GM21786 (cell line): Measurements from ENCODE around the gene ALPI.

Source experiments
- ATAC-seq: cut with Tn5 transposase; IDR thresholded peaks from one replicate; pipeline ENCODE4 v1.9.1; 2021; ENCODE audit not compliant: unreplicated experiment

ALPI gene

DNA sequence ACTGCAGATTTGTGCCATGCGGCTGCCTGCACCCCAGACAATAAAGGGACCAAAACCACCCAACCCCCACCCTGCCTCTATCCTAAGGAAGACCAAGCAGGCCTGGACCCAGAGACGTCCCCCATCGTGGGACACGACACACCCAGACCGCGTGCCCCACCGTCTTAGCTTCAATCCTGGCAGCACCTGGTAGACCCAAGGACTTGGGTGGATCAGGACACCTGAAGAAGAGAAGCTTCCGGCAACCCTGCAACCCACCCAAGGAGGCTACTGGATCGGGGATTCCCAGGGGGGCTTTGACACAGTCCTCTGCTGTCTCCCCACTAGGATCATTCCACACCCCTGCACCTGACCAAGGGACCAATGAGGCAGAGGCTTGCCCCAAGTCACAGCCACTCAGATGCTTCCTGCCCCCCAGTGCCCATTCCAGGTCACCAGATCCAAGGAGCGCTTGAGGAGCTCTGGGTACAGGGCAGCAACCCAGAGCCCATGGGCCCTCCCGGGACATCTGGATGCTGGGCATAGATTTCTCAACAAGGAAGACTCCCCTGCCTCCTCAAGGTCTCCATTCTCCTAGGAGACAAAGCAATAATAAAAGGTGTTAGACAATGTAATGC lies 3.6 kb downstream of the ALPI start:
- ATAC-seq, result no peak

DNA sequence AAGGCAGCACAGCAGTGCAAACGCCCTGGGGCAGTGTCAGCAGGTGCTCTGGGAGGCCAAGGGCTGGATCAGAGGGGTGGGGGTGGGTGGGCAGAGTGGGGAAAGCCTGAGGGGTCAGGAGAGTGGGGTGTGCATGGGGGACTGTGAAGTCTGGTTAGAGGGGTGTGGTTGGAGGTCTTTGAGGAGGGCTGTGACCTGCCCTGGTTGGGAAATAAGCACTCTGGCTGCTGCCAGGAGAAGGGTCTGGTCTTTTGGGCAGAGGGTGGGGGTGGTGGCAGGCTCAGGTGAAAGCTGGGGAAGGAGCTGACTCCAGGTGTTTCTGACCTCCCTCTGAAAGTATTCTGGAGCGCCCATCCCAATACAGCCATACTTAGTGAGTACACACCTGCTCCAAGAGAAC lies 4.2 kb downstream of the ALPI start:
- no peak for ATAC-seq

DNA sequence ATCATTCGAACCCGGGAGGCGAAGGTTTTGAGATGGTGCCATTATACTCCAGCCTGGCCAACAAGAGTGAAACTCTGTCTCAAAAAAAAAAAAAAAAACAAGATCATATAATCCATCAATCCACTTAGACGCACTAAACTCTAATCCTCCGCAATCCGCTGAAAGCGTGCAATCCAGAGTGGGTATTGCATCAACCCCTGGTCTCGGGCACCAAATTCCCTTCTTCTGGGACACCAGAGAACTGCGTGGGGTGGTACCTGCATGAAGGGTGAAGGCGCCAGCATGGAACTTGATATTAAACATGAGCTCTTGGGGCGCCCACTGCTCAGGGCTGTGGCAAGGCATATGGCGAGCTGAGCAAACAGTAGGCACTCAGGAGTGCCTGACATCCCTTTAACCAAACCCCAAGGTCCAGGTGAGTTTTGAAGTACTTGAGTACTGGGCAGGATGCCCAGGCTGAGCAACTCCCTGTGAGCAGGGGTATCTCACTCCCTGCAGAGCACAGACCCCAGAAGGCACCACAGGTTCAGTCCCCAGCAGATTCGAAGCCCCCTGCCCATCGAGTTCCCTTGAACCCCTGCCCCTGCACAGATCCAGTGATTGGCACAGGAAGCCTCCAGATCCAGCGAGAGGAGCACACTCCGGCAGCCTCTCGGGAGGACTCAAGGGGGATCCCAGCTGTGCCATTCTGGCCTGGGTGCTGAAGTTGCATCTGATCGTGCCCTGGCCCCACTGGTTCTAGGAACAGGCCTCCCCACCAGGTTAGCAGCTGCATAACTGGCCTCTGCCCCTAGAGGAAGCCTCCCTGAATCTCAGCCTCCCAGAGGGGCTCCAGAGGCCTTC lies 8.0 kb downstream of the ALPI start:
- no peak for ATAC-seq

DNA sequence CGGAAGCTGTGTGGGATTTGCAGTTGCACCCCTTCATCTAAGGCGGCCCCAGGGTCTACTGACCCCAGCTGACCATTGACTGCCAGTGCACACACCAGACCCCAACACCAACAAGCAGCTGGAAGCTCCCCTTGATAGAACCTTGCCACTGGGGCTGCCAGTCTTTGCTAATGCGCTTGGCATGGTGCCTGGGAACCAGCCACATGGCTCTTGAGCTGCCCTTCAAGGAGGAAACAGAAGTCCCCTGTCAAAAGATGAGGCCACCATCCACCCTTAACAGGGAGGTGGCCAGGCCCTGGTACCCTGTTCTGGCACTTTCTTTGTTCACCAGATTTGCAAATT lies 8.6 kb downstream of the ALPI start:
- no peak for ATAC-seq

DNA sequence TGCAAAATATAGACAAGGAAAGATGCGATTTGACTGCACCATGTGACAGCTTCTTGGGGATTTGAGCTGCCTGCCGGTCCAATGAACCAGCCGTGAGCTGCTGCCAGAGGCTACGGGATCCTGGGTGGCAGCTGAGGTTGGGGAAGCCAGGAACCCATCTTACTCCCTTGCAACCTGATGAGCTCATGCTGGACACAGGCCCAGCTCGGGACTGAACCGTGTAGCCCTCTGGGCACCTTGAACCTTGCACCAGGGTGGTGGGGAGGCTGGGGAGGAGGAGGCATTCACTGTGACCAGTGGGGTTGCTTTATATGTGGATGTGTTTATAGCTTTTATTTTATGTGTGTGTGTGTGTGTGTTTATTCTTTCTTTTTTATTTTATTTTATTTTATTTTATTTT lies 9.1 kb downstream of the ALPI start:
- ATAC-seq, result no peak

DNA sequence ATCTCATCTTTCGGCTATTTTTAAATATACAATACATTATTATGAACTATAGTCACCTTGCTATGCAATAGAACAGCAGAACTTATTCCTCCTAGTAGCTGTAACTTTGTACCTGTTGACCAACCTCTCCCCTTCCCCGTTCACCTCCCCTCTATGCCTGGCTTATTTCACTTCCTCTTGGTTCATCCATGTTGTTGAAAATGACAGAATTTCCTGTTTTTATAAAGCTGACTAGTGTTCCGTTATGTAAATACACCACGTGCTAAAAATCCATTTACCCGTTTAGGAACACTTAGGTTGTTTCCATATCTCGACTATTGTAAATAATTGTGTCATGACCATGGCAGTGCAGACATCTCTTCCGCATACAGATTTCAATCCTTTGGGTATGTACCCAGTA lies 10.3 kb downstream of the ALPI start:
- ATAC-seq, result no peak

DNA sequence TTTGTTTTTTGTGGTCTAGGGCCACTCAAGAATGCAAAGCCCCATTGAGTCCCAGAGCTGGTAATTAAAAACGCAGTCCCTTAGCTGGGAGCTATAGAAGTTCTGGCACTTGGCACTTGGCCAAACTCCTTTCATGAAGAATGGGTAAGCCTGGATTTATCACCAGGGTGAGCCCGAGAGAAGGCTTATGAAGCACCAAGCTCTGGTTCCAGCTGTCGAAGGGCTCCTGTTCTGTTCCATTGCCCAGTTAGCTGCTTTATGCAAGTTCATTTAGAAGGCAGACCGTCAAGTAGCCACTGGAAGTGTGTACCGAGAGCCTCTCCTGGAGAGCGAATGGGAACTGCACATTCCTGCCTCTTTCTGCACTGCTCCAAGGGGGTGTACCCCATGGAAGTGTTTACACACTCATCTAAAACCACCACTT lies 17.5 kb downstream of the ALPI start:
- ATAC-seq, result no peak

DNA sequence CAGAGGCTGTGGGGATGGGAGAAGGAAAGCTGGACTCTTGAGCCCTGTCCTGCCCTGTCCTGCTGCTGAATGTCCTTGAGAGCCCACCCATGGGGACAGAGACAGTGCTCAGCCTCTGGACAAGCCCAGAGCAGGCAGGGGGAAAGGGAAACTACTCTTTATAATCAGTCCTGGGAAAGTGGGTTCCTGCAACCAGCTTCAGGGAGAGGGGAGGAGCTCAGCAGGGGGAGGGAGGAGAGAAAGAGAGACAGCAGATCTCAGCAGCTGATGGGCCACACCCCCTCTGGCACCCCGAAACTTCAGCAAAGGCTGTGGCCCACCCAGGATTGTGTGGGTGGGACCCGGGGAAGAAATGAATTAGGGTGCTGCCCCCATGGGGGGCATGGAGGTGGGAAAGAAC lies 20.1 kb downstream of the ALPI start:
- ATAC-seq, result no peak

DNA sequence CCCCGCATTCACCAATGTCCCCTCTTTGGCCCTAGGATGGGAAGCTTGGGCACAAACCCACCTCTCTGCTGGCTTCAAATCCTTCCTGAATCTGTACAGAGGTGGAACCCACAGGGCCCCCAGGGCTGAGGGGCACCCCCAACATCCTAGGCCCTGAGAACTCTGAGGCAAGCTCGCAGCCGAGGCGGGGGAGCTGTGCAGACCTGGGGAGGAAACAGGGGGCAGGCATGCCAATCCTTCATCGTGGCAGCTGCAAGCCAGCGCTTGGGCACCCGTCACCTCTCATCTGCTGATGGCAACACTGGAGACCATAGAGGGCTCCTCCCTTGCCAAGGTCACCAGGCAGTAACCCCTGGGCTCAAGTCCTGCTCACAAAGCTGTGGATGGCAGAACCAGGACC lies 20.8 kb downstream of the ALPI start:
- ATAC-seq, result no peak

DNA sequence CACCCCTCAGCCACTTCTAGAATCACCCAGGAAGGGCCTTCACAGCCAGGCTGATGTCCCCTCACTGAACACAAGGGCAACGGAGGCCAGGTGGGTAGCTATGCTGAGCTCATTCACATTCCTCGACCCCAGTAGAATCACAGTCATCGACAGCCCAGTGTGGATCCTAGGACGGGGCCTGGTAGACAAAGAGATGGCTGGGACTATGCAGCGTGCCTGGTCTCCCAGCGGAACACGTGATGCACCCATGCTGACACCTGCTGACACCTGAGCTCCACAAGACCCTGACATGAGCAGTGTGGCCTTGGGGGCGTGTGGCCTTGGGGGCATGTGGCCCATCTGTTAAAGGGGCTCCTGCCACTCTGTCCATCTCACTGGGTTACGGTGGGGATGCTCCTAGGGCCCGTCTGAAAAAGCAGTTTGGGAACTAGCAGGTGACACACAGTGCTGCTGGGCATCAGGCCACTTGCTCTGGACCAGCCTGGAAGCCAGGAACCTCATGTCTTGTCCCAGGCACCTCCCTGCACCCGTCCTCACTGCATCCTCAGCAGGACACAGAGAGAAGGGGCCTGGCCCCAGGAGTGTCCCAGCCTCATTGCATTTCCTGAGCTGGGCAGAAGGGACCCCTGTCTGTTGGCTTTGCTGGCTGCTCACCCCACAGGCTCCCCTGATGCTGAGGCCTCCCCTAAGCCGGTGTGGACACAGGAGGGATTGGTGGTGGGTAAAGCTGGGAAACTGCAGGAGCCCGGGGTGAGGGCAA lies 22.0 kb downstream of the ALPI start:
- ATAC-seq, result no peak

DNA sequence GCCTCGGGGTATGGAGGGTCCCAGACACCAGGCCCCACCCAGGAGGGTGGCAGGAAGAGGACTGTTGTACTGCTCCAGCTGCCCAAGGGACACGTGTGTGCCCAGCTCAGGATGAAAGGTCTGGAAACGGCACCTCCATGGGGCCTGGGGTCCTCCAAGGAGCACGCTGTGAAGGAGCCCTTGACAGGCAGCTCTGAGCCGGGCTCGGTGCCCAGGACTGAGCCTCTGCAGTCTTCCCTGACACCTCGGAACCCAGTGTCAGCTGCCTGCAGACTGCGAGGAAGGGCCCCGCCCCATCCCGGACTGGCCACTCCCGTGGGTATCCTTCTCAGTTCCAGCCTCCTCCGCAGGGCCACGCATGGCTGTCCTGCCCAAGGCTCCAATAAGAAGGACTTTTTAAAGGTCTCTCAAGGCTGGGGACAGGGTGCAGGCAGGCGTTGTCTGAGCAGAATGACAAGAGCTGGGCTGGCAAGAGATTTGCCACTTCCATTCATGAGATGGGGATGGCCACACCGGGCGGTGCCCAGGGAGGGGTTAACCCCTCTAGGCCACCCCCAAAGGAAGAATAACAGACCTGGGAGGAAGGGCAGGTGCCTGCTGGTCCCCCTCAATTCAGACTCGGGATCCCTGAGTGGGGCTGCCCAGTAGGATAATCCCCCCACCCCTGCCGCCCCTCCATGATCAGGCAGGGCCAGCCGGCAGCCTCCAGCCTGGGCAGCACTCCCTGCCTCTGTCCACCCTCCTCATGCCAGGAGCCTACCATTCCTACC lies 22.8 kb downstream of the ALPI start:
- ATAC-seq, result no peak

DNA sequence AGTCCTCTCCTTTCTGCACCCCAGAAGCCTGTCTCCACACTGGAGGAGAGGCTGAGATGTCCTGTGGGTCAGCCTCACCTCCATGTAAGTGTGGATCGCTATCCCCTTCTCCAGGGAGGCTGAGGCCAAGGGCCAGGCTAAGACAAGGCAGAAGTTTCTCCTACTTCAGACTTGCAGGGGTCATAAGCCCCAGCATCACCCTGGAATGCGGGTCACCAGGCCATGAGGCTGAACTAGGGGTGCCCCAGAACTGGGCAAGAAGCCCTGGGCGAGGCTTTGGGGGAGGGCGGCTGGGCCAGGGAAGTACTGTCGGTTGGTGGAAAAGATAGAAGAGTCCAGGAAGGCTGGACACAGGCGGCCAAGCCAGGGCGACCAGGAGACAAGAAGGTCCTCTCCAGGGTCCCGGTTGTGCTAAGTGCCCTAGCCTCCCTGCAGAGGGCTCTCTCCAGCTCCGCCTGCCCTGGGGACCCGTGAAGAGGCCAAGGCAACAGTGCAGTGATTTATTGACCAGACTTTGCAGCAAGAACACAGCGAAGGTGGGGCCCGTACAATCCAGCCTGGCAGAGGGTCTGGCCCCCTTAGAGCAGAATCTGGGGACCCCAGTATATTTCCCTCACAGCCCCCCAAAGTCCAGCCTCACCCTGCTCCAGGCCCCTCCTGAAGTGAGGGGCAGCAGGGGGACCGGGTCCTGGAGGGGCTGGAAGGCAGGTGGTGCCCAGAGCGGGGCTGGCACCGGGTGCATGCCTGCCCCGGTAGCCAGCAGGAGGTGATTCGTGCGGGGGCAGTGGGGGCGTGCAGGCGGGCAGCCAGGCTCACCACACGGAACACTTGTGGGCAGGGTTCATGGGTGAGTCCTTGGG lies 23.6 kb downstream of the ALPI start:
- ATAC-seq, result no peak

DNA sequence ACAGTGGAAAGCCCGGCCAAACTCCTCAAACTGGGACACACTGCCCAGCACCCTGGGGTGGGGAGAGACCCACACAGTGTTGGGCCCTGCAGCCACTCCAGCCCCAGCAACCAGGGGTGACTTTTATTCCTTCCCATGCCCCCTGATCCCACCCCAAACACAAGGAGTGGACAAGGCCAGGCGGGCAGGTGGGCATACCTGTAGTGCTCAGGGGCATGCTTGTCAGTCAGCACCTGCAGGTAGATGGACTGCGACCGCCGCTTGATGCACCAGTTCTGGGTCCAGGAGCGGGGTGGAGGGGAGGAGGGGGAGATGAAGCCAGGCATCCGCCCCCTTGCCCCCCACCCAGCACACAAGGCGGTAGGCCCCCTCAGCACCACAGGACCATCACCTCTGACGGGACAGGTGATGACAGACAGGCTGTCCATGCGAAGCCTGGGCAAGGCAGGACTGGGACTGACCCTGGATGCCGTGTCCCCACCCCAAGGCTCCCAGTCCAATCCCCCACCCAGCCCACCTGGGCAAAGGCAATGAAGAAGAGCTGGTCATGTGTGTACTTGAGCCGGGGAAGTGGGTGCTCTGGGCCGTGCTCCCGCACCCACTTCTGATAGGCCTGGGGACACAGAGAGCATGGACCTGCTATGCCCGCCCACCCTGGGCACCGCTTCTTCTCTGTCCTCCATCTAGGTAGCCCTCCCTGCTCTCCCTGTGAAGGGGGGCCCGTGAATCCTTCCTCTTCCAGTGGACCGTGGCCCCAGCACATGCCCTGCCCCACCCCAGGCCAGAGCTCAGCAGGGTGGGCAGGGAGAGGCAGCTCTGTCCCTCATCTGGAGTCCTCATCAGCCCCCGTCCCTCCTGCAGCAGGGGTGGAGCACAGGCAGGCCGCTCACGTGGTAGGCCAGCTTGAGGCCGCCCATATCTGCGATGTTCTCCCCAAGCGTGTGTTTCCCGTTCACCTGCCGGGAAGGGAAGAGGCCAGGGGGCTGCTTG lies 24.5 kb downstream of the ALPI start:
- no peak for ATAC-seq

DNA sequence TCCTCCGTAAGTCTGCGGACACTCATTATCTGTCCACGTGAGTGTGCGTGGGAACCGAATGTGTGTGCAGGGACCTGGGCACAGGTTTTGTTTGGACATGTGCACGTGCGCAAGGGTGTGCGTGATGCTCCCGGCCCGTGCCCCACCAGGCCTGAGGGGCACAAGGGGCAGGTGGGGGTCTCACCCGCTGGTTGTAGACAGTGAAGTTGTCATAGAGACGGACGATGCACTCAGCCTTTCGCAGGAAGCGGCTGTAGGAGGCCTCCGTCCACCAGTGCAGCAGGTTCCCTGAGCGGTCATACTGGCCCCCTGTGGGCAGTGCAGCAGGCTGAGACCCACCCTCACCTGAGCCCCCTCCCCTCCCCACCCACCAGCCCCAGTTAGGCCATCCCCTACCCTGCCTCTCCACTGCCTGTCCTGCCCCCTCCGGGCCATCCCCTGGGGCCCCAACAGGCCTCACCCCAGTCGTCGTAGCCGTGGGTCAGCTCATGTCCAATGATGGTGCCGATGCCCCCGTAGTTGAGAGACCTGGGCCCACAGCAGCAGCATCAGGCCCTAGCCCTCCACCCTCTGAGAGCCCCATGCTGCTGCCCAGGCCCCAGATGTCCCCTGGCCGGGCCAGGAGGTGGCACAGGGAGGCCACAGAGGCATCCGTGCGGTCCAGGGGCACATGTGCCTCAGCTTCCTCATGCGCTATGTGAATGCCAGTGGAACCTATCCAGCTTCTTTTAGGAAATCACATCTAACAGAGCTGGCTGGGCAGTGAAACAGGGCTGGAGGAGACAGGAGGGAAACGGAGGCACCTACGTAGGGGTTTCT lies 25.6 kb downstream of the ALPI start:
- ATAC-seq, result no peak

DNA sequence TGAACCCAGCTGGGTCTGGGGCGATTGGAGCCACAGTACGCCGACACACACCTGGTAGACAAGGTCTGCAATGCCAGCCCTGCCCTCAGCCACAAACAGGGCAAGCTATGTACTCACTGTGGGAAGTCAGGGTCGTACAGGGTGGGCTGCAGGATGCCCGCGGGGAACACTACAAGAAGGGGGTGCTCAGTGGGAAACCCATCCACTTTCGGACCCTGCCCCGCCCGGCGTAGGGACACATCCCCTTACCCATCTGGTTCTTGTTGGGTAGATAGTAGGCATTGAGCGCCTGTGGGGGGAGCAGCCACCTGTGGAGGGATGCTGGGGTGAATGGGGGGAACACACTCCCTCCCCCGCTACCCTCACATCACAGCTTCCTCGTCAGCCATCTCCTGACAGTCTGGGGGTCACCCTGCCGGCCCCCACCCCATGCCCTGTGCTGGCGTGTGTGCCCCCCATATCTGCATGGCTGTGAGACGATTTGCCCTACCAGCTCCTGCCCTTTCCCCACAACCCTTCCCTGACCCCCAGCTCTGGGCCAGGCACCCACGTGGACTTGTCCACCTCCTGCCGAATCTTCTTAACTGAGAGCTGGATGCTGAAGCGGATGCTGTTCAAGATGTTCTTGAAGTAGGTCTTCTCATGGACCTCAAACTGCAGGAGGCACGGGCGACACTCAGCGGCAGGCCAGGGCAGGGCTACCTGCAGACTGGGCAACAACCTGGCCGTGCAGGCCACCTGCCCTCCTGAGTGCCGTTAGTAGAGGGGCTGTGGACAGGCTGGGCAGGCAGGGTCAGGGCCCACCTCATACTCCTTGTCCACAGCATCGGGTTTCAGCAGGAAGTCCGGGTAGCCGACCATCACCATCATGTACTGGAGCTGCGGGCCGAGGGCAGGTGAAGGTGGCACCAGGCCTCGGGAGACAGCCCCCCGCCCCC lies 26.6 kb downstream of the ALPI start:
- ATAC-seq, result no peak

DNA sequence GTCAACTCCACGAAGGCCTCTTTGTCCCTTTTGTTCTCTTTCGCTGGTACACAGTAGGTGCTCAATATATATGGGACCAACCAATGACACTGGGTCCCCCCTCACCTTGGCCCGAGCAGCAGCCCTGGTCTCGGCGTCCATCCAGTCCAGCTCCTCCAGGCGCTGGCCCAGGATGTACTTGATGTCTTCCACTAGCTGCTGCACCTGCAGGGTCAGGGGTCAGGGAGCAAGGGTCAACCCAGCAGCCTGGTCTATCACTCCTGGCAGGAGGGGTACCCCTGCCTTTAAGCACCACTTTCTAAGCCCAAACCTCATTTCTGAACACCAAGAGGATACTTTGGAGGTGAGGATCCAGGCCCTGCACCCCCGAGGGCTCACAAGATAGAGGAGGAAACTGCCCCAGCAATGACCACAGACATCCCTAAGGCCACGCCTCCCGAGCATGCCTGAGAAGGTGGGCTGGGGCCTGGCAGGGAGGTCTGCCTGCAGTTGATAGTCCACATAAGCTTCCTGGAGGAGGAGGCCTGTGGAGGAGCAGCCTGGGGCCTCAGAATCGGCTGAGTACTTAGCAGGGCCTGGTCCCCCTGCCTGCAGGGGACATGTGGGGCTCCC lies 27.5 kb downstream of the ALPI start:
- ATAC-seq, result no peak
